Activated naive CD4-positive, alpha-beta T cell treated with anti-CD3 and anti-CD28 coated beads, Interleukin-2, amount 10 ng/mL, durations not matched to agents 7 days and 5 days (primary cell): ENCODE data around the gene KRTAP1-3.
"Not testable (repeated sequence)": the region's sequence is repeated elsewhere in the genome, so short reads cannot be mapped to it uniquely, and the experiment has no call there.

Experiments
- CTCF ChIA-PET: fragments of 350-600 bp; sonication (Branson Sonifier 250); formaldehyde crosslinking; loops from one replicate; lab custom pipeline; 2021; ENCODE audit warnings: antibody characterized with exemption; lab: Charles Lee
- DNase-seq: peaks from one replicate; pipeline ENCODE4 v3.0.0-alpha.2; 2020
- H3K27ac Mint-ChIP-seq: one replicate; pipeline ENCODE4 v1.8.0; 2021; ENCODE audit warnings: mild to moderate bottlenecking, moderate library complexity, mixed read lengths
- H3K27me3 Mint-ChIP-seq: one replicate; pipeline ENCODE4 v1.8.0; 2021; ENCODE audit warnings: mild to moderate bottlenecking, mixed read lengths
- H3K36me3 Mint-ChIP-seq: one replicate; pipeline ENCODE4 v1.8.0; 2021; ENCODE audit warnings: mixed read lengths
- H3K4me1 Mint-ChIP-seq: one replicate; pipeline ENCODE4 v1.8.0; 2021; ENCODE audit warnings: mixed read lengths
- H3K4me3 Mint-ChIP-seq: one replicate; pipeline ENCODE4 v1.8.0; 2021; ENCODE audit warnings: mild to moderate bottlenecking, moderate library complexity, mixed read lengths
- H3K9me3 Mint-ChIP-seq: one replicate; pipeline ENCODE4 v1.8.0; 2021; ENCODE audit warnings: mixed read lengths

Gene KRTAP1-3

DNA sequence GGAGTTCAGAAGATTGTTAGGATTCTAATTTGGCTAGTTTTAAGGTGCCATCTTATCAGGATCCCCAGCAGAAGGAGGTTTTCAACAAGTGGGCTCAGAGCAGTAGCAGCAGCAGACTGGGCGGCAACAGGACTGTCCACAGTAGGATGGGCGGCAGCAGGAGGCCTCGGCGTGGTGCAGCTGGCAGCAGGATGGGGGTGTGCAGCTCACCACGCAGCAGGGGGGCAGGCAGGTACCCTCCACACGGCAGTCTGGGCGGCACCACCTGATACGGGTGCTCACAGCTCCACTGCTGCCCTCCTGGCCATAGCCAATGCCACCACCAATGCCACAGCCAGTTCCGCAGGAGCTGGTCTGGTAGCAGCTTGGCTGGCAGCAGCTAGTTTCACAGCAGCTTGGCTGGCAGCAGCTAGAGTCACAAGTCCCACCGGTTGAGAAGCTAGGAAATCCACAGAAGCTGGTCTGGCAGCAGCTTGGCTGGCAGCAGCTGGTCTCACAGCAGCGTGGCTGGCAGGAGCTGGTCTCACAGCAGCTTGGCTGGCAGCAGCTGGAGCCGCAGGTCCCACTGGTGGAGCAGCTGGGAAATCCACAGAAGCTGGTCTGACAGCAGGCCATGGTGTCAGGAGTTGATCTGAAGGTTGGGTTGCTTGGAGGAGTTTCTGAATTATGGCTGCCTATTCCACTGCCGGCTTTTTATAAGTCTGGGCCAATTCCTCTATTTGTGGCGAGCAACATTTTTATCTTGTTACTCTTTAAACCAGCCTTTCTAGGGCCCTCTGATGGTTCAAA, 6.3 kb upstream of the KRTAP1-3 start, which contains the start of gene KRTAP1-1:
KRTAP1-1 (minus strand) TSS at position 668 of the 789 bp plus-strand sequence; CDS start at position 615, 53 bp downstream.
- H3K4me3 Mint-ChIP-seq, DNase-seq, H3K36me3 Mint-ChIP-seq, H3K9me3 Mint-ChIP-seq, H3K27ac Mint-ChIP-seq, CTCF ChIA-PET, H3K4me1 Mint-ChIP-seq: not testable (repeated sequence)
- H3K27me3 Mint-ChIP-seq = peaks cover 14% of the 10 kb centered on the region

- Mint-ChIP-seq H3K27ac (no peak overlapping the region), H3K36me3 (no peaks in the 10 kb centered on the region)
- CTCF ChIA-PET = no interaction called here
These were observed 3.2 kb upstream of the KRTAP1-3 start for GRCh38 chr17:41037853-41038350.

DNA sequence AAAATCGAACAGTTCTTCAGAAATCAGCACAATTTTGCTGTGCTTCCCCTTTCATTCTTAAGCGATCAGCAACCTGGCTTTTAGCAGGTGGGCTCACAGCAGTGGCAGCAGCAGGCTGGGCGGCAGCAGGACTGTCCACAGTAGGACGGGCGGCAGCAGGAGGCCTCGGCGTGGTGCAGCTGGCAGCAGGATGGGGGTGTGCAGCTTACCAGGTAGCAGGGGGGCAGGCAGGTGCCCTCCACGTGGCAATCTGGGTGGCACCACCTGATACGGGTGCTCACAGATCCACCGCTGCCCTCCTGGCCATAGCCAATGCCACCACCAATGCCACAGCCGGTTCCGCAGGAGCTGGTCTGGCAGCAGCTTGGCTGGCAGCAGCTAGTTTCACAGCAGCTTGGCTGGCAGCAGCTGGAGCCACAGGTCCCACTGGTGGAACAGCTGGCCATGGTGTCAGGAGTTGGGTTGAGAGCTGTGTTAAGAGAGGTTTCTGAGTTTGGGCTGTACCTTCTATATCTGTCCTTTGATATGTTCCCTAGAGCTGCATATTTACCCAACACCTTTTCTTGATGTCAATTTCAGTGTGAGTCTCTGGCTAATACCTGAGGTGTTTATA, 4.9 kb downstream of the KRTAP1-3 start, which contains the start of gene KRTAP1-4:
KRTAP1-4 (minus strand) TSS at position 563 of the 613 bp plus-strand sequence; CDS start at position 446, 117 bp downstream.
- Mint-ChIP-seq H3K27me3 (peaks cover 11% of the 10 kb centered on the region), H3K36me3 (no peaks in the 10 kb centered on the region), H3K4me1 (no peaks in the 10 kb centered on the region), H3K9me3 (no peaks in the 10 kb centered on the region), H3K27ac (no peak within 1 kb of the TSS), H3K4me3 (no peak within 1 kb of the TSS)
- CTCF ChIA-PET = no interaction called here
- no peak for DNase-seq

More at GRCh38 chr17:41037853-41038350, 3.2 kb upstream of the KRTAP1-3 start:
- Mint-ChIP-seq H3K4me3 (no peak overlapping the region), H3K27me3 (peaks cover 15% of the 10 kb centered on the region), H3K4me1 (no peaks in the 10 kb centered on the region), H3K9me3 (no peaks in the 10 kb centered on the region)
- no peak for DNase-seq

GRCh38 chr17:41026715-41027471, 7.8 kb downstream of the KRTAP1-3 start, which contains the start of gene KRTAP1-5:
TSS of gene KRTAP1-5 (minus strand) at chr17:41027208. CDS start at chr17:41027155, 53 bp downstream.
- Mint-ChIP-seq H3K9me3 (no peaks in the 10 kb centered on the region), H3K27me3 (peaks cover 7% of the 10 kb centered on the region)

DNA sequence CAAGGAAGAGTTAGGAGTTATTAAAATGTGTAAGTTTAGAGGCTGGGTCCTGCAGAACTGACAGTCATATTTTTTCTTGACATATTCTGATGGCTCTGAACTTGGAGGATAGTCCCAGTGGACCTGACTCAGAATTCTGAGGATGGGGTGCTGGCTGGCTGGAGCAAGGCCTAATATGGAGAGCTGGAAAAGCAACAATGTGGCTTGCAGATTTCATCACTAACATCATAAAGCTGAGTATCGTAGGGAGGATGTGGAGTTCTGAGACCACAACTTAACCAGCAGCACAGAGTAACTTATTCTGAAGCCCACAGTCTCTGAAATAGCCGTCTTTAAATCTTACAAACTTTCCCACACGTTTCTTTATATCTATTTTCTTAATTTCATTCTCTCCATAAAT, 10.0 kb downstream of the KRTAP1-3 start:
- Mint-ChIP-seq H3K36me3 (no peaks in the 10 kb centered on the region), H3K9me3 (no peaks in the 10 kb centered on the region), H3K4me1 (no peaks in the 10 kb centered on the region), H3K27ac (no peak overlapping the region), H3K27me3 (peaks cover 5% of the 10 kb centered on the region), H3K4me3 (no peak overlapping the region)
- CTCF ChIA-PET = no interaction called here
- DNase-seq = no peak

More at GRCh38 chr17:41026715-41027471, 7.8 kb downstream of the KRTAP1-3 start, which contains the start of gene KRTAP1-5:
- Mint-ChIP-seq H3K27ac (no peak within 1 kb of the TSS), H3K36me3 (no peaks in the 10 kb centered on the region), H3K4me3 (no peak within 1 kb of the TSS), H3K4me1 (no peaks in the 10 kb centered on the region)
- CTCF ChIA-PET = no interaction called here
- no peak for DNase-seq

DNA sequence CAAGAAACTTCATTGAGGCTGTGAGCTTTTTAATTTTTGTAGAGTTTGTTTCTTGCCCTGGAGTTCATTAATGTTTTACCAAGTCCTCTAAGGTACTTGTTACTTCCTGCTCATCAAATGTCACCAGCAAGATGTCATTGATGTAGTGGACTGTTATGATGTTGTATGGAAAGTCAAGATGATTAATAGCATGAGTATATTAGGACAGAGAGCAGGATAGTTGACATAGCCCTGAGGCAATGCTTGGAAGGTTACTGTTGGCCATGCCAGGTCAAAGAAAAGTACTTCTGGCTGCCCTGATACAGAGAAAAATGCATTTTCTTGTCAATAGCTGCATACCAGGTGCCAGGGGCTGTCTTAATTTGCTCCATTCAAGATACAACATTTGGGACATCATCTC, 14.3 kb downstream of the KRTAP1-3 start:
- Mint-ChIP-seq H3K4me3 (no peak overlapping the region), H3K9me3 (no peaks in the 10 kb centered on the region), H3K27me3 (no peaks in the 10 kb centered on the region), H3K27ac (no peak overlapping the region), H3K4me1 (no peaks in the 10 kb centered on the region), H3K36me3 (no peaks in the 10 kb centered on the region)
- no peak for DNase-seq
- CTCF ChIA-PET = no interaction called here

DNA sequence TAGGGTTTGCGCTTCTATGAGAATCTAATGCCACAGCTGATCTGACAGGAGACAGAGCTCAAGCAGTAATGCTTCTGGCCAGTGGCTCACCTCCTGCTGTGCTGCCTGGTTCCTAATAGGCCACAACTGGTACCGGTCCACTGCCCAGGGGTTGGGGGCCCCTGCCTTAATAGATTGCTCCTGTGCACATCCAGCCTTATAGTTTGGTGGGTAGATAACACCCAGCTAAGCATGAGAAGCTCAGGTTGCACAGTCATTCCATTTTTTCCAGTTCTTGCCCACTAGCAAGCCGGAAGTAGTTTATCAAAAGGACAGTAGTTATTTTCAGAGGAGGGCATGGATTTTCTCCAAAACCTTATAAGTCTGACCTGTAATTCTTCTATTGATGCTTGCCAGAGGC, 15.3 kb downstream of the KRTAP1-3 start:
- H3K9me3 Mint-ChIP-seq = no peaks in the 10 kb centered on the region
- CTCF ChIA-PET = no interaction called here
- H3K36me3 Mint-ChIP-seq = no peaks in the 10 kb centered on the region
- no peak overlapping the region for H3K4me3 Mint-ChIP-seq
- H3K27ac Mint-ChIP-seq = no peak overlapping the region
- no peak for DNase-seq
- no peaks in the 10 kb centered on the region for H3K27me3 Mint-ChIP-seq
- H3K4me1 Mint-ChIP-seq = no peaks in the 10 kb centered on the region

DNA sequence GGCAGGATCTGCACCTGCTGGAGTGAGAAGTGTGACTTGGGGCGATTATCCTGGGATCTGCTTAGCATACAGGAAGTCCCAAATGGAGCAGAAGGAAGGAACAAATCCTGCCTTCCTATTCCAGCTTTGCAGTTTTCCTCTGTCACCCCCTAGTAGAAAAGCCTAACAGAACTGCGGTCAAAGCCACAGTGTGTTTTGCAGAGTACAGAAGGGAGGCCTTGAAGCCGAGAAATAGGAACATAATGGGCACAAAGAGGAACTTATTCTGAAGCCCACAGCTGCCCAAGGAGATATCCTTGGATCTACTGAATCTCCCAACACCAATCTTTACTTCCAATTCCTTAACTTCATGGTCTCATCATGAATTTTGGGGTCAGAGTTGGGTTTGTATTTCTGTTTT, 16.1 kb downstream of the KRTAP1-3 start:
- no peak overlapping the region for H3K4me3 Mint-ChIP-seq
- DNase-seq = no peak
- H3K27me3 Mint-ChIP-seq = no peaks in the 10 kb centered on the region
- CTCF ChIA-PET = no interaction called here
- H3K9me3 Mint-ChIP-seq = no peaks in the 10 kb centered on the region
- H3K36me3 Mint-ChIP-seq = no peaks in the 10 kb centered on the region
- H3K4me1 Mint-ChIP-seq = no peaks in the 10 kb centered on the region
- H3K27ac Mint-ChIP-seq = no peak overlapping the region

DNA sequence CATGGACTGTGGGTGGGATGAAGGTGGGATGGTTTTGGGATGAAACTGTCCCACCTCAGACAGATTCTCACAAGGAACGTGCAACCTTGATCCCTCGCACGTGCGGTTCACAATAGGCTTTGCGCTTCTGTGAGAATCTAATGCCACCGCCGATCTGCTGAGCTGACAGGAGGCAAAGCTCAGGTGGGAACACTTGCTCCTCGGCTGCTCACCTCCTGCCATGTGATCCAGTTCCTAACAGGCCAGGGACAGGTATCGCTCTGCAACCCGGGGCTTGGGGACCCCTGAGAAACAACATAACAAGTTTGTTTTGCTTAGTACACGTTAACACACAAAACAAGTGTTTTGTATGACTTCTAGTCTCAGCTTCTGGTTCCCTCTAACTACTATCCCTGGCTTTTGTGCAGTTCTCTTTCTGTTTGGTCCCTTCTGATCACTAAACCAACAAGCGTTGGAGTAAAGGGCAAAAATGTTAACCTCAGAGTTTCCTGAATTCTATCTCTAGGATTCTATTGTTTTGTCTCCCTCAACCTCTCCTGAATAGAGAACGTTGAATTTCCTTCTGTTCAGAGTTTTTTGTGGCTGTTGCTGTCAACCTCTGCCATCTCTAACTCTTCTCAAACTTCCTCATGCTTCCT, 18.0 kb downstream of the KRTAP1-3 start:
- H3K9me3 Mint-ChIP-seq = no peaks in the 10 kb centered on the region
- no peak for DNase-seq
- CTCF ChIA-PET = no interaction called here
- H3K4me1 Mint-ChIP-seq = no peaks in the 10 kb centered on the region
- H3K4me3 Mint-ChIP-seq = no peak overlapping the region
- peaks cover 4% of the 10 kb centered on the region for H3K27me3 Mint-ChIP-seq
- H3K36me3 Mint-ChIP-seq = no peaks in the 10 kb centered on the region
- H3K27ac Mint-ChIP-seq = no peak overlapping the region

GRCh38 chr17:41015454-41015853, 19.2 kb downstream of the KRTAP1-3 start:
- H3K27ac Mint-ChIP-seq = no peak overlapping the region
- H3K4me3 Mint-ChIP-seq = no peak overlapping the region
- H3K4me1 Mint-ChIP-seq = no peaks in the 10 kb centered on the region
- no peaks in the 10 kb centered on the region for H3K9me3 Mint-ChIP-seq
- H3K36me3 Mint-ChIP-seq = no peaks in the 10 kb centered on the region
- CTCF ChIA-PET = no interaction called here
- peaks cover 4% of the 10 kb centered on the region for H3K27me3 Mint-ChIP-seq
- DNase-seq = no peak

GRCh38 chr17:41013606-41014005, 21.1 kb downstream of the KRTAP1-3 start:
- CTCF ChIA-PET = no interaction called here
- no peak for DNase-seq
- H3K4me3 Mint-ChIP-seq = no peak overlapping the region
- H3K4me1 Mint-ChIP-seq = no peaks in the 10 kb centered on the region
- H3K36me3 Mint-ChIP-seq = no peaks in the 10 kb centered on the region
- H3K9me3 Mint-ChIP-seq = no peaks in the 10 kb centered on the region
- no peak overlapping the region for H3K27ac Mint-ChIP-seq
- peaks cover 4% of the 10 kb centered on the region for H3K27me3 Mint-ChIP-seq

GRCh38 chr17:41013181-41013580, 21.5 kb downstream of the KRTAP1-3 start:
- Mint-ChIP-seq H3K4me1 (no peaks in the 10 kb centered on the region), H3K4me3 (no peak overlapping the region), H3K27me3 (peaks cover 4% of the 10 kb centered on the region), H3K9me3 (no peaks in the 10 kb centered on the region), H3K27ac (no peak overlapping the region), H3K36me3 (no peaks in the 10 kb centered on the region)
- CTCF ChIA-PET = no interaction called here
- no peak for DNase-seq

GRCh38 chr17:41012326-41013120, 22.2 kb downstream of the KRTAP1-3 start:
- no peaks in the 10 kb centered on the region for H3K36me3 Mint-ChIP-seq
- no peaks in the 10 kb centered on the region for H3K9me3 Mint-ChIP-seq
- CTCF ChIA-PET = no interaction called here
- DNase-seq = no peak
- no peak overlapping the region for H3K4me3 Mint-ChIP-seq
- no peaks in the 10 kb centered on the region for H3K4me1 Mint-ChIP-seq
- no peak overlapping the region for H3K27ac Mint-ChIP-seq
- H3K27me3 Mint-ChIP-seq = peaks cover 4% of the 10 kb centered on the region
